ENCODE results near the gene CIRBP. TPM values are rescaled to one million over a fixed set of nuclear protein-coding genes. Genes with fewer than 3 reads are reported as not detected.

Gene CIRBP
- polyA plus RNA-seq, 12 donors, result 391 to 559 (median 467) TPM

DNA sequence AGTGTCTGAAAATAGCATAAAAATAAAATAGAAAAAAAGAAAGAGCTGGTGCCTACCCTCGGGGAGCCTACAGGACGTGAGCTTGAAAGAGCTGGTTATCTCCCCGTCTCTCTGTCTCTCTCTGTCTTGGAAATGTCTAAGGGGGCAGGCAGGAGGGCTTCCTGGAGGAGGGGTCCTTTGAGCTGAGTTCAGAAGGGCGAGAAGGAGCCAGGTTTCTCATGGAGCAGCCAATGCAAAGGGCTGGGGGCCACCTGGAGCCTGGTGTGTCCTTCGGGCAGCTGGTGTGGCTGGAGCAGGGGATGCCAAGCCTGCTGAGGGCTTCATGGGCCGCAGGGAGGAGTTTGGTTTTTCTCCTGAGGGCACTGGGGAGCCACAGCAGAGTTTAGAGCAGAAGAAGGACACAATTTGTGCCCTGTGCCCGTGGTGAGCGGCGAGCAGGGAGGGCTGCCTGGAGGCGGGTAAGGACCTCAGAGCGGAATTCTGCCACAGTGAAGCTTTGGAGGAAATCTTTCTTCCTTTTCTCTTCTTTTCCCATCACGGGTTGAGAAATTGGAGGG lies 55.2 kb downstream of the CIRBP start:
- DNase-seq, result no peak

Other genes with a start within 250 kb of the CIRBP start
- 100 to 1,000 TPM in 2 of 12 donors, 10 to 100 TPM in 9, not detected in 1; 56.1 to 123 (median 70.5) TPM for gene TMEM259, start 248.2 kb upstream of the CIRBP start, polyA plus RNA-seq (ENCODE audit: insufficient read length in 12 of 12)
- not detected for gene RNU6-2, start 247.8 kb upstream of the CIRBP start, polyA plus RNA-seq (ENCODE audit: insufficient read length in 12 of 12)
- 10 to 100 TPM in 11 of 12 donors, not detected in 1; 36.3 to 89.8 (median 46.7) TPM for gene CNN2, start 242.7 kb upstream of the CIRBP start, polyA plus RNA-seq (ENCODE audit: insufficient read length in 12 of 12)
- 10 to 100 TPM in 9 of 12 donors, 1 to 10 TPM in 2, not detected in 1; 7.1 to 23.7 (median 18.2) TPM for gene ABCA7, start 229.2 kb upstream of the CIRBP start, polyA plus RNA-seq (ENCODE audit: insufficient read length in 12 of 12)
- gene ARHGAP45, start 202.2 kb upstream of the CIRBP start, polyA plus RNA-seq (ENCODE audit: insufficient read length in 12 of 12), result 10 to 100 TPM in 3 of 12 donors, 1 to 10 TPM in 8, not detected in 1; 6.0 to 26.0 (median 8.1) TPM
- gene POLR2E, start 174.0 kb upstream of the CIRBP start, polyA plus RNA-seq (ENCODE audit: insufficient read length in 12 of 12), result 100 to 1,000 TPM in 8 of 12 donors, 10 to 100 TPM in 3, not detected in 1; 79.7 to 135 (median 108) TPM
- gene GPX4, start 165.3 kb upstream of the CIRBP start, polyA plus RNA-seq (ENCODE audit: insufficient read length in 12 of 12), result 100 to 1,000 TPM in 11 of 12 donors, not detected in 1; 122 to 187 (median 142) TPM
- 10 to 100 TPM in 6 of 12 donors, 1 to 10 TPM in 5, not detected in 1; 7.4 to 33.2 (median 10.2) TPM for gene SBNO2, start 95.1 kb upstream of the CIRBP start, polyA plus RNA-seq (ENCODE audit: insufficient read length in 12 of 12)
- gene STK11, start 63.6 kb upstream of the CIRBP start, polyA plus RNA-seq (ENCODE audit: insufficient read length in 12 of 12), result 10 to 100 TPM in 11 of 12 donors, not detected in 1; 35.8 to 56.1 (median 44.3) TPM
- gene CBARP, start 31.3 kb upstream of the CIRBP start, polyA plus RNA-seq (ENCODE audit: insufficient read length in 12 of 12), result 1 to 10 TPM in 7 of 12 donors, under 1 TPM in 3, not detected in 2; 0.65 to 2.2 (median 1.1) TPM
- 100 to 1,000 TPM in 10 of 12 donors, 10 to 100 TPM in 1, not detected in 1; 94.6 to 231 (median 136) TPM for gene ATP5F1D, start 27.6 kb upstream of the CIRBP start, polyA plus RNA-seq (ENCODE audit: insufficient read length in 12 of 12)
- gene MIDN, start 20.7 kb upstream of the CIRBP start, polyA plus RNA-seq (ENCODE audit: insufficient read length in 12 of 12), result 100 to 1,000 TPM in 1 of 12 donors, 10 to 100 TPM in 11; 22.4 to 149 (median 30.9) TPM
- 10 to 100 TPM in 9 of 12 donors, 1 to 10 TPM in 1, not detected in 2; 9.4 to 17.0 (median 12.6) TPM for gene FAM174C, start 6.2 kb downstream of the CIRBP start, polyA plus RNA-seq (ENCODE audit: insufficient read length in 12 of 12)
- 10 to 100 TPM in 1 of 12 donors, 1 to 10 TPM in 6, under 1 TPM in 4, not detected in 1; 0.33 to 12.8 (median 1.5) TPM for gene EFNA2, start 16.5 kb downstream of the CIRBP start, polyA plus RNA-seq (ENCODE audit: insufficient read length in 12 of 12)
- 10 to 100 TPM in 11 of 12 donors, not detected in 1; 44.5 to 91.2 (median 61.1) TPM for gene NDUFS7, start 114.6 kb downstream of the CIRBP start, polyA plus RNA-seq (ENCODE audit: insufficient read length in 12 of 12)
- gene GAMT, start 132.2 kb downstream of the CIRBP start, polyA plus RNA-seq (ENCODE audit: insufficient read length in 12 of 12), result 100 to 1,000 TPM in 10 of 12 donors, 10 to 100 TPM in 1, not detected in 1; 83.4 to 279 (median 178) TPM
- 100 to 1,000 TPM in 1 of 12 donors, 10 to 100 TPM in 10, not detected in 1; 53.6 to 125 (median 62.2) TPM for gene DAZAP1, start 138.3 kb downstream of the CIRBP start, polyA plus RNA-seq (ENCODE audit: insufficient read length in 12 of 12)
- gene RPS15, start 169.1 kb downstream of the CIRBP start, polyA plus RNA-seq (ENCODE audit: insufficient read length in 12 of 12), result 1,000 to 10,000 TPM in 4 of 12 donors, 100 to 1,000 TPM in 7, not detected in 1; 661 to 1,382 (median 915) TPM
- gene APC2, start 180.8 kb downstream of the CIRBP start, polyA plus RNA-seq (ENCODE audit: insufficient read length in 12 of 12), result 1 to 10 TPM in 2 of 12 donors, under 1 TPM in 9, not detected in 1; 0.45 to 6.1 (median 0.74) TPM
- 10 to 100 TPM in 11 of 12 donors, not detected in 1; 13.1 to 23.4 (median 14.4) TPM for gene C19orf25, start 209.9 kb downstream of the CIRBP start, polyA plus RNA-seq (ENCODE audit: insufficient read length in 12 of 12)
- 1 to 10 TPM in 3 of 12 donors, under 1 TPM in 7, not detected in 2; 0.52 to 3.3 (median 0.79) TPM for gene PCSK4, start 221.0 kb downstream of the CIRBP start, polyA plus RNA-seq (ENCODE audit: insufficient read length in 12 of 12)
- 10 to 100 TPM in 1 of 12 donors, 1 to 10 TPM in 10, not detected in 1; 1.2 to 16.1 (median 1.7) TPM for gene REEP6, start 221.8 kb downstream of the CIRBP start, polyA plus RNA-seq (ENCODE audit: insufficient read length in 12 of 12)
- 10 to 100 TPM in 11 of 12 donors, not detected in 1; 10.4 to 20.2 (median 14.7) TPM for gene ADAMTSL5, start 243.7 kb downstream of the CIRBP start, polyA plus RNA-seq (ENCODE audit: insufficient read length in 12 of 12)

Measured in muscle of arm (tissue), 12 donors.